Small intestine (tissue), 16 donors: Measurements from ENCODE around the gene SLC35B2. TPM values are rescaled to one million over a fixed set of nuclear protein-coding genes. Genes with fewer than 3 reads are reported as not detected.
A peak's percentile ranks its signal among the peaks of the same experiment; 100 is the strongest.

Source experiments
- DNase-seq, 2 donors: peaks; one replicate each; pipeline versions ENCODE4 v3.0.0 to v3.0.0-alpha.2; 2013
- FAIRE-seq: peaks from 2 replicates; lab custom pipeline; 2012; peaks lifted over from hg19 to GRCh38; lab: Jason Lieb, UNC
- H3K27ac ChIP-seq, 3 donors: one replicate each; pipeline ENCODE4 v1.5.1; 2013; ENCODE audit warnings: low read length in 2 of 3, mild to moderate bottlenecking in 2 of 3, control low read depth in 1 of 3, inconsistent platforms in 1 of 3, low read depth in 1 of 3, moderate library complexity in 1 of 3
- H3K27me3 ChIP-seq, 3 donors: one replicate each; pipeline ENCODE4 v1.6.1; 2013; ENCODE audit warnings: low read length in 3 of 3, inconsistent platforms in 1 of 3; ENCODE audit not compliant: control insufficient read depth in 3 of 3, insufficient read depth in 3 of 3
- H3K36me3 ChIP-seq, 3 donors: one replicate each; pipeline ENCODE4 v1.6.1; 2013; ENCODE audit warnings: low read length in 3 of 3, inconsistent platforms in 1 of 3, low read depth in 1 of 3, mild to moderate bottlenecking in 1 of 3, moderate library complexity in 1 of 3; ENCODE audit not compliant: control insufficient read depth in 3 of 3, insufficient read depth in 2 of 3
- H3K4me1 ChIP-seq, 3 donors: one replicate each; pipeline ENCODE4 v1.6.1; 2013; ENCODE audit warnings: low read length in 2 of 3, inconsistent platforms in 1 of 3, low read depth in 1 of 3, mild to moderate bottlenecking in 1 of 3, moderate library complexity in 1 of 3; ENCODE audit not compliant: control insufficient read depth in 3 of 3, insufficient read depth in 2 of 3
- H3K4me3 ChIP-seq, 3 donors: one replicate each; pipeline ENCODE4 v1.5.1; 2013; ENCODE audit warnings: low read length in 3 of 3, control low read depth in 1 of 3, inconsistent platforms in 1 of 3, low read depth in 1 of 3, mild to moderate bottlenecking in 1 of 3, moderate library complexity in 1 of 3
- H3K9me3 ChIP-seq, 2 donors: one replicate each; pipeline ENCODE4 v1.6.1; 2013; ENCODE audit warnings: low read depth in 1 of 2, low read length in 1 of 2; ENCODE audit not compliant: control insufficient read depth in 2 of 2, insufficient read depth in 1 of 2
- WGBS, 3 donors: extraction: QIAGEN DNeasy Blood & Tissue Kit; methylation state at CpG; one replicate each; pipeline ENCODE4 v1.1.7; 2013; 5-methylcytosine and 5-hydroxymethylcytosine counted together
- long read RNA-seq, 10 donors: transcript quantifications; one replicate each; lab custom pipeline, GENCODE V29; 2026
- polyA plus RNA-seq, 4 donors: library from polyadenylated mRNA; stranded (reverse) in 3 of 4; unstranded in 1 of 4; fragments of 200-250 nt in 3 of 4; fragments of 120-200 nt in 1 of 4; gene quantifications; one replicate each; pipeline versions ENCODE4 v1.2.1 to v1.2.3, GENCODE V29; 2013
- donor health status: healthy with polysubstance abuse.
- donor health status: control.
- donor health status: control.
- donor health status: Bipolar disorder and iron deficiency.
- donor health status: healthy.

The SLC35B2 gene
- polyA plus RNA-seq: 10 to 100 TPM in 3 of 4 donors, 1 to 10 TPM in 1; 6.5 to 41.7 (median 22.3) TPM
- long read RNA-seq, donor 1, transcript SLC35B2-202 (4 exons, 2,043 nt): major isoform, 38 of 46 reads
- long read RNA-seq, donor 1, partial matches to known transcripts: 6 of 46 reads
- long read RNA-seq, donor 1, other reads (novel, unspliced or antisense): 0 of 46 reads
- long read RNA-seq, donor 2, transcript SLC35B2-202 (4 exons, 2,043 nt): major isoform, 9 of 9 reads
- long read RNA-seq, donor 2, partial matches to known transcripts: 0 of 9 reads
- long read RNA-seq, donor 2, other reads (novel, unspliced or antisense): 0 of 9 reads
- long read RNA-seq, donor 3, transcript SLC35B2-202 (4 exons, 2,043 nt): major isoform, 6 of 7 reads
- long read RNA-seq, donor 3, partial matches to known transcripts: 0 of 7 reads
- long read RNA-seq, donor 3, other reads (novel, unspliced or antisense): 0 of 7 reads
- long read RNA-seq, donor 4, partial matches to known transcripts: 0 of 3 reads
- long read RNA-seq, donor 4, other reads (novel, unspliced or antisense): 0 of 3 reads
- long read RNA-seq, donor 5, partial matches to known transcripts: 0 of 2 reads
- long read RNA-seq, donor 5, other reads (novel, unspliced or antisense): 0 of 2 reads
- long read RNA-seq, donor 6, transcript SLC35B2-202 (4 exons, 2,043 nt): major isoform, 19 of 20 reads
- long read RNA-seq, donor 6, partial matches to known transcripts: 0 of 20 reads
- long read RNA-seq, donor 6, other reads (novel, unspliced or antisense): 0 of 20 reads
- long read RNA-seq, donor 7, transcript SLC35B2-202 (4 exons, 2,043 nt): major isoform, 23 of 29 reads
- long read RNA-seq, donor 7, transcript SLC35B2-201 (3 exons, 1,898 nt): minor isoform, 5 of 29 reads
- long read RNA-seq, donor 7, partial matches to known transcripts: 0 of 29 reads
- long read RNA-seq, donor 7, other reads (novel, unspliced or antisense): 0 of 29 reads
- long read RNA-seq, donor 8, partial matches to known transcripts: 0 of 3 reads
- long read RNA-seq, donor 8, other reads (novel, unspliced or antisense): 0 of 3 reads
- long read RNA-seq, donor 9, partial matches to known transcripts: 0 of 1 reads
- long read RNA-seq, donor 9, other reads (novel, unspliced or antisense): 0 of 1 reads
- long read RNA-seq, donor 10, transcript SLC35B2-202 (4 exons, 2,043 nt): major isoform, 25 of 26 reads
- long read RNA-seq, donor 10, partial matches to known transcripts: 0 of 26 reads
- long read RNA-seq, donor 10, other reads (novel, unspliced or antisense): 0 of 26 reads

DNA sequence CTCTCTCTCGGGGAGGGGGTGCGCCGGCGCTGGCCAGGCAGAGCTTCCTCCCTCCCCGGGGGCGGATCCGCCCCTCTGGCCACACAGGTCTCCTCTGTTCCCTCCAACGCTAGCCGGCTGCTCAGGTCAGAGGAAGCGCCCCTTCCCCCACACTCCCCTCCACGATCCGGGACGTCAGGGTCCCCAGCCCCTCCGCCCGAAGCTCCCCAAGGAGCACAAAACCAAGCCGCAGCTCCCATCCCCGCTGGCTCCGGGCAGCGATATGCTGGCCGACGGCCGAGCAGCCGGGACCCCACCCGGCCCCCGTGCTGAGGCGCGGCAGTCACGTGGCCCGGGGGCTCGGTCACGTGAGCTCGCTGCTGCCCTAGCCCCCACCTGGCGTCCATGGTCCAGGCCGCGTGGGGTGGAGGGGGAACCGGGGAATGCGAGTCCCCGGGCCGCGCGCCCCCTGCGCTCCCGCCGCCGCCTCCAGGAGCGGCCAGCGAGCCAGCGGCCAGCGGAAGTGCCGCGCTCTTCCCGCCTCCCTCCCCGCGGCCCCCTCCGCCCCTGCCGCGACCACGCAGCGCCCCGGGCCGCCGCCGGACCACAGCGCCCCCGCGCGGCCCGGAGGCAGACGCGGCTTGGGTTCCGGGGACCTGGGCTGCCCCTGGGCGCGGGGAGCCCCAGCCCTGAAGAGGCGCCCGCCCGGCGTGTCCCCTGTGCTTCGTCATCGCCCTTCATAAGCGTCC, at the start of gene SLC35B2:
Gene SLC35B2 (minus strand): TSS at position 504 of the 728 bp plus-strand sequence. CDS start 118 bp downstream, at position 386.
- no peaks in the 10 kb centered on the region for H3K27me3 ChIP-seq
- 0 to 1% (median 1%) methylated on average over 34 to 80 of the region's 80 CpGs for WGBS, 3 donors
- peak within 1 kb of the TSS; percentile 81 to 90 (median 83) for H3K4me3 ChIP-seq
- no peaks in the 10 kb centered on the region for H3K9me3 ChIP-seq
- H3K4me1 ChIP-seq: peaks cover 0 to 25% (median 2%) of the 10 kb centered on the region in 3 donors
- FAIRE-seq (no peak), DNase-seq (peak; percentile 62 to 89)
- H3K36me3 ChIP-seq: peaks cover 8 to 74% (median 12%) of the 10 kb centered on the region in 3 donors
- H3K27ac ChIP-seq: peak within 1 kb of the TSS; percentile 71 to 90 (median 84)

GRCh38 chr6:44306710-44307109, 49.4 kb upstream of the SLC35B2 start:
- H3K4me3 ChIP-seq: no peak overlapping the region
- DNase-seq (no peak), FAIRE-seq (no peak)
- peaks cover 0 to 28% (median 7%) of the 10 kb centered on the region in 3 donors for H3K4me1 ChIP-seq
- peaks cover 5 to 91% (median 23%) of the 10 kb centered on the region in 3 donors for H3K36me3 ChIP-seq
- no peaks in the 10 kb centered on the region for H3K27me3 ChIP-seq
- no peak overlapping the region for H3K27ac ChIP-seq
- no peaks in the 10 kb centered on the region for H3K9me3 ChIP-seq
- 88 to 98% (median 92%) methylated on average over 8 of the region's 8 CpGs for WGBS, 3 donors

DNA sequence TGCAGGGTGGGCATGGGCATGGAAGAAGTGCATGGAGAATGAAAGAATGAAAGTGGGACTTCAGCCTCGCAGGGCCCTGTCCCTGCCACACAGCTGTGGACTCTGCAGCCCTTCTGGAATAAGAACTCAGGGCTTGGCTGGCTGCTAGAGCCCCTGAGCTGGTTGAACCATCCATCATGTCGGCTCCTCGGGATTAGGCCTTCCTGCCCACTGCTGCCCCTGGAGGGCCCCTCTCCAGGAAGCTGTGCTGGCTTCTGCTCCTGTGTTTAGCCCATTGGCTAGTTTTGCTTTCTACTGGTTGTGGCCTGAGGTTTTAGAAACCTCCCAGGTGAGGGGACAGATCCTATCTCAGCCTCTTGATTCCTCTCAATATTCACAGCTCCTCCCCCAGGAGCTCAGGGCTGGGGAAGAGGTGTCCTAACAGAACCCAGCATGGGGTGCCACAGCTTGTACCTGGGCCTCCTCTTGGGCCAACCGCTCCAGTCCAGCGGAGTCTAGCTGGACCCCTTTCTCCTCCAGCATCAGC, 47.9 kb upstream of the SLC35B2 start:
- Histone ChIP-seq H3K9me3 (no peaks in the 10 kb centered on the region), H3K4me3 (no peak overlapping the region), H3K36me3 (peaks cover 6 to 94% (median 31%) of the 10 kb centered on the region in 3 donors), H3K27ac (no peak overlapping the region), H3K4me1 (peaks cover 0 to 15% (median 2%) of the 10 kb centered on the region in 3 donors), H3K27me3 (no peaks in the 10 kb centered on the region)
- WGBS, 3 donors: 84 to 91% (median 85%) methylated on average over 3 to 5 of the region's 5 CpGs
- FAIRE-seq: no peak
- DNase-seq: no peak

DNA sequence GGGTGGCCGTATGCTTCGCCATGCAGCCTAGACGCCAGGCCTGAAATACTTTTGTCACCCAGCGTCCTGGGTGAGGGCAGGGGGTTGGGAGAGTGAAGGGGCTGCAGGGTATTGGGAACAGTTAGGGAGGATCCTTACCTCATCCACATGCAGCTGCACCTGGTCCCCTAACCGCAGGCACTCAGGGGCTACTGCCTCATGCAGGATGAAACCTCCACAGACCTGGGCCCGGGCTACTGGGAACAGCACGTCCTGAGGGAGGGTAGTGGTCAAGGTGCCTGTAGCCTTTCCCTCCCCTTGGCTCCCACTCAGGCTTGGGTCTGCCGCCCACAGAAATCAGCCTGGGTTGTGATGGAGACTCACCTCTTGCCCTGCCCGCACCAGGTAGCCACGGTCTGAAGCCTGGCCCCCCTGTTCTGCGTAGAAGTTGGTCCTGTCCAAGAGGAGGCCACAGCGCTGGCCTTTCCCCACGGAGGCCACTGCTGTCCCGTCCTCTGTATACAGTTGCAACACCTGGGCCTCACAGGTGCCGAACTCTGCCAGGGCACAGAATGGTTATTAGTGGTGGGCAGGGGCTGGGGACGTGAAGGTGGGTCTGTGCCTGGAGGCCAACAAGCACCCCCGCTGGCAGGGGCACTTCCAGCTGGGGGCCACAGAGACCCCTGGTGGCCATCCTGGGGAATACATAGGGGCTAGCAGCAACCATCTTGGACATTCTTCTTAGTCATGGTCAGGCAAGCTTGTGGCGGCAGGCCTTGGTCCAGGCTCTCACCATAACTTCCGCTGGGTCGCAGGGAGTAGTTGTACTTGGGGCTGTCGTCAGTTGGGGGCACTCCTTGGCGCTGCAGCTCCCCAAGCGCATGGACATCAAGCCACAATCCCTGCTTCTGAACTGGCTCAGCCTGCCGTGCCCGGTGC, 47.2 kb upstream of the SLC35B2 start:
- no peaks in the 10 kb centered on the region for H3K9me3 ChIP-seq
- peaks cover 6 to 96% (median 33%) of the 10 kb centered on the region in 3 donors for H3K36me3 ChIP-seq
- peak; percentile 16 to 36 for DNase-seq
- no peak overlapping the region for H3K4me3 ChIP-seq
- no peaks in the 10 kb centered on the region for H3K27me3 ChIP-seq
- no peak for FAIRE-seq
- H3K27ac ChIP-seq: no peak overlapping the region
- peaks cover 0 to 9% (median 2%) of the 10 kb centered on the region in 3 donors for H3K4me1 ChIP-seq
- 87 to 90% (median 88%) methylated on average over 24 to 25 of the region's 25 CpGs for WGBS, 3 donors

- H3K27ac ChIP-seq: no peak overlapping the region
- peaks cover 6 to 90% (median 33%) of the 10 kb centered on the region in 3 donors for H3K36me3 ChIP-seq
- FAIRE-seq (no peak), DNase-seq (no peak)
- H3K4me3 ChIP-seq: no peak overlapping the region
- WGBS, 3 donors: 97 to 99% (median 98%) methylated on average over 6 of the region's 6 CpGs
- no peaks in the 10 kb centered on the region for H3K27me3 ChIP-seq
- peaks cover 0 to 2% (median 0%) of the 10 kb centered on the region in 3 donors for H3K4me1 ChIP-seq
- H3K9me3 ChIP-seq: no peaks in the 10 kb centered on the region
These were observed 46.5 kb upstream of the SLC35B2 start for GRCh38 chr6:44303842-44304241.

DNA sequence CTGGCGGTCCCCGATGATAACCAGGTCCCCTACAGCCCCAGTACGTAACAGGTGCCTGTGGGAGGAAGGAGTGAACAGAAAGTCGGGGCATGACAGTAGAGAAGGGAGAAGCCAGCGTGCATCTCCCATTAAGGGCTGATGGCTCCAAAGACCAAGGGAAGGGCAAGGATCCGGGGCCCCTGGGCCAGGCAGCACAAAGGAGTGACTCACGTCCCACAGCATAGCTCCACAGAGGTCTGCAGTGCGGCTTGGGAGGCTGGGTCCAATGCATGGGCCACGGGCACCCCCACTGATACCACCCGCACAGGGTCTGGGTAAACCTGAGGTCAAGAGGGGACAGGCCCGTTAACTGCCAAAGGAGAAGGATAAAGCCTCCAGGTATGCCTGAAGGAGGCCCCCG, 45.5 kb upstream of the SLC35B2 start:
- H3K36me3 ChIP-seq: peaks cover 6 to 81% (median 33%) of the 10 kb centered on the region in 3 donors
- no peak overlapping the region for H3K4me3 ChIP-seq
- H3K9me3 ChIP-seq: no peaks in the 10 kb centered on the region
- peaks cover 0 to 1% (median 0%) of the 10 kb centered on the region in 3 donors for H3K27me3 ChIP-seq
- peaks cover 0 to 4% (median 0%) of the 10 kb centered on the region in 3 donors for H3K4me1 ChIP-seq
- 93 to 95% (median 94%) methylated on average over 12 of the region's 12 CpGs for WGBS, 3 donors
- DNase-seq (no peak), FAIRE-seq (no peak)
- H3K27ac ChIP-seq: no peak overlapping the region
